Fibroblast of skin of right biceps (primary cell): Measurements from ENCODE around the gene MSI2.
"Not testable (repeated sequence)": the region's sequence is repeated elsewhere in the genome, so short reads cannot be mapped to it uniquely, and the experiment has no call there.

Source experiments
- DNase-seq: peaks from one replicate; pipeline ENCODE4 v3.0.0-alpha.2; 2013

MSI2 gene

GRCh38 chr17:57255776-57256681 lies at the start of gene MSI2:
Gene MSI2, plus strand, starts transcription at chr17:57256523. Its CDS starts 220 bp downstream, at chr17:57256743.
- DNase-seq: peak; percentile 84

- no peak for DNase-seq
These were observed 49.4 kb upstream of the MSI2 start for GRCh38 chr17:57206928-57207327.

GRCh38 chr17:57207396-57207795 lies 48.9 kb upstream of the MSI2 start:
- DNase-seq: no peak

- DNase-seq: peak; percentile 2
These were observed 46.1 kb upstream of the MSI2 start for GRCh38 chr17:57210224-57210553.

GRCh38 chr17:57210972-57211411 lies 45.3 kb upstream of the MSI2 start:
- peak; percentile 23 for DNase-seq

- DNase-seq: peak; percentile 36
These were observed 44.8 kb upstream of the MSI2 start for GRCh38 chr17:57211543-57211942.

GRCh38 chr17:57213180-57213825 lies 43.0 kb upstream of the MSI2 start:
- no peak for DNase-seq

GRCh38 chr17:57215317-57215716 lies 41.0 kb upstream of the MSI2 start:
- no peak for DNase-seq

GRCh38 chr17:57221366-57222350 lies 34.7 kb upstream of the MSI2 start:
- no peak for DNase-seq

GRCh38 chr17:57222422-57222821 lies 33.9 kb upstream of the MSI2 start:
- DNase-seq: not testable (repeated sequence)

GRCh38 chr17:57225127-57225526 lies 31.2 kb upstream of the MSI2 start:
- DNase-seq: no peak

- no peak for DNase-seq
These were observed 29.5 kb upstream of the MSI2 start for GRCh38 chr17:57226793-57227192.

- DNase-seq: no peak
These were observed 27.4 kb upstream of the MSI2 start for GRCh38 chr17:57228911-57229310.

- DNase-seq: no peak
These were observed 22.1 kb upstream of the MSI2 start for GRCh38 chr17:57234061-57234738.

- no peak for DNase-seq
These were observed 21.6 kb upstream of the MSI2 start for GRCh38 chr17:57234739-57235092.

- no peak for DNase-seq
These were observed 21.2 kb upstream of the MSI2 start for GRCh38 chr17:57235124-57235523.

GRCh38 chr17:57236686-57237299 lies 19.5 kb upstream of the MSI2 start:
- DNase-seq: no peak

GRCh38 chr17:57240648-57241047 lies 15.7 kb upstream of the MSI2 start:
- DNase-seq: no peak

- no peak for DNase-seq
These were observed 14.2 kb upstream of the MSI2 start for GRCh38 chr17:57242148-57242547.

- DNase-seq: peak; percentile 55
These were observed 13.1 kb upstream of the MSI2 start for GRCh38 chr17:57243171-57243622.

GRCh38 chr17:57245786-57246185 lies 10.5 kb upstream of the MSI2 start:
- DNase-seq: no peak

- DNase-seq: no peak
These were observed 10.1 kb upstream of the MSI2 start for GRCh38 chr17:57246257-57246656.
